ENCODE measurements around the gene CPN1.

The CPN1 gene

GRCh38 chr10:100025576-100025975 is 56.1 kb downstream of the CPN1 start:
- H3K36me3 ChIP-seq (ENCODE audit: control insufficient read depth in 4 of 4, insufficient read depth in 4 of 4, low read length in 3 of 4): no peaks in the 10 kb centered on the region
- WGBS (ENCODE audit: insufficient coverage): 95% methylated on average over 4 of the region's 5 CpGs

DNA sequence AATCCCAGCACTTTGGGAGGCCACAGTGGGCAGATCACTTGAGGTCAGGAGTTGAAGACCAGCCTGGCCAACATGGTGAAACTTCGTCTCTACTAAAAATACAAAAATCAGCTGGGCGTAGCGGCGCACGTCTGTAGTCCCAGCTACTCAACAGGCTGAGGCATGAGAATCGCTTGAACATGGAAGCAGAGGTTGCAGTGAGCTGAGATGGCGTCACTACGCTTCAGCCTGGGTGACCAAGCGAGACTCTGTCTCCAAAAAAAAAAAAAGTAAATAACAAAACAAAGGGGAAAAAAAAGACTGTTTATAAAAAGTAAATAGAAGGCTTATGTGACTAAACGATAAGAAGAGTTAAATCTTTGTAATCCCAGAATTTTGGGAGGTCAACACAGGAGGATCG is 56.9 kb downstream of the CPN1 start:
- Histone ChIP-seq H3K9me3 (ENCODE audit: control extremely low read depth in 1 of 5, control insufficient read depth in 4 of 5, insufficient read depth in 2 of 5, low read depth in 1 of 5, low read length in 4 of 5) (peaks cover 0 to 16% (median 9%) of the 10 kb centered on the region in 5 experiments), H3K4me3 (ENCODE audit: control insufficient read depth in 1 of 7, extremely low read depth in 1 of 7, insufficient read depth in 4 of 7, low read depth in 2 of 7, low read length in 6 of 7) (no peak overlapping the region), H3K27ac (ENCODE audit: insufficient read depth in 1 of 2, low read depth in 1 of 2, low read length in 2 of 2, poor library complexity in 1 of 2, severe bottlenecking in 2 of 2) (no peak overlapping the region), H3K36me3 (ENCODE audit: control insufficient read depth in 4 of 4, insufficient read depth in 4 of 4, low read length in 3 of 4) (no peaks in the 10 kb centered on the region), H3K4me1 (ENCODE audit: control extremely low read depth in 1 of 4, control insufficient read depth in 4 of 4, insufficient read depth in 4 of 4, low read length in 3 of 4) (no peaks in the 10 kb centered on the region), H3K27me3 (replicated peaks in 2 of 5; ENCODE audit: control insufficient read depth in 4 of 5, insufficient read depth in 5 of 5, low read length in 4 of 5) (no peaks in the 10 kb centered on the region)
- ChIA-PET POLR2A (no interaction called here), CTCF (interaction anchor here (1.2 to 1.5 kb wide), 3 partner anchors 14 to 179 kb away, joined by 4 to 7 read pairs (median 5); no protein-coding TSS in a partner anchor)
- DNase-seq: no peak
- 83% methylated on average over 8 of the region's 11 CpGs for WGBS (ENCODE audit: insufficient coverage)

More at GRCh38 chr10:100025576-100025975, 56.1 kb downstream of the CPN1 start:
- Histone ChIP-seq H3K4me1 (ENCODE audit: control extremely low read depth in 1 of 4, control insufficient read depth in 4 of 4, insufficient read depth in 4 of 4, low read length in 3 of 4) (no peaks in the 10 kb centered on the region), H3K9me3 (ENCODE audit: control extremely low read depth in 1 of 5, control insufficient read depth in 4 of 5, insufficient read depth in 2 of 5, low read depth in 1 of 5, low read length in 4 of 5) (peaks cover 0 to 16% (median 9%) of the 10 kb centered on the region in 5 experiments), H3K27me3 (replicated peaks in 2 of 5; ENCODE audit: control insufficient read depth in 4 of 5, insufficient read depth in 5 of 5, low read length in 4 of 5) (no peaks in the 10 kb centered on the region), H3K4me3 (ENCODE audit: control insufficient read depth in 1 of 7, extremely low read depth in 1 of 7, insufficient read depth in 4 of 7, low read depth in 2 of 7, low read length in 6 of 7) (no peak overlapping the region), H3K27ac (ENCODE audit: insufficient read depth in 1 of 2, low read depth in 1 of 2, low read length in 2 of 2, poor library complexity in 1 of 2, severe bottlenecking in 2 of 2) (no peak overlapping the region)
- DNase-seq: no peak
- CTCF ChIA-PET: interaction anchor here (1.2 to 1.5 kb wide), 2 partner anchors 20 to 180 kb away, joined by 5 to 7 read pairs; no protein-coding TSS in a partner anchor
- POLR2A ChIA-PET: no interaction called here

DNA sequence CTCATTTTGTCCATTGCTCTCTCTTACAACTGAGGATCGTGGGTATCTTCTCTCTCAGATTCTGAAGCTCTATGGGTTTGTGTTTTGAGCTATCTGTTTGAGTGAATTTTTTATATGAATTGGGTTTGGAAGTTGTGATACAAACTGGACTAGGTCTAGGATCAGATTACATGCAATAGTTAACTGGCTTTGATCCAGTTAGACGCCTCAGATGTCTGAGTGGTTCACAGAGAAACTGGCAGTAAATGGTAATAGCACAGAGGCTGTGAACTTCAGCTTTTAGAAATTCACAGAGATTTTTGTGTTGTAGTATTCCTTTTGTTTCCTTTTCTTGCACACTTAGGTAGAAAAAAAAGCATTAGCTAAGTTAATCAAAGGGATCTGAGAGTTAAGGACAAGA is 59.3 kb downstream of the CPN1 start:
- WGBS (ENCODE audit: insufficient coverage): 86% methylated on average over 1 of the region's 2 CpGs
- DNase-seq: no peak
- Histone ChIP-seq H3K36me3 (ENCODE audit: control insufficient read depth in 4 of 4, insufficient read depth in 4 of 4, low read length in 3 of 4) (no peaks in the 10 kb centered on the region), H3K4me1 (ENCODE audit: control extremely low read depth in 1 of 4, control insufficient read depth in 4 of 4, insufficient read depth in 4 of 4, low read length in 3 of 4) (no peaks in the 10 kb centered on the region), H3K4me3 (ENCODE audit: control insufficient read depth in 1 of 7, extremely low read depth in 1 of 7, insufficient read depth in 4 of 7, low read depth in 2 of 7, low read length in 6 of 7) (no peak overlapping the region), H3K9me3 (ENCODE audit: control extremely low read depth in 1 of 5, control insufficient read depth in 4 of 5, insufficient read depth in 2 of 5, low read depth in 1 of 5, low read length in 4 of 5) (peaks cover 0 to 5% (median 0%) of the 10 kb centered on the region in 5 experiments), H3K27me3 (replicated peaks in 2 of 5; ENCODE audit: control insufficient read depth in 4 of 5, insufficient read depth in 5 of 5, low read length in 4 of 5) (no peaks in the 10 kb centered on the region), H3K27ac (ENCODE audit: insufficient read depth in 1 of 2, low read depth in 1 of 2, low read length in 2 of 2, poor library complexity in 1 of 2, severe bottlenecking in 2 of 2) (no peak overlapping the region)
- POLR2A ChIA-PET: no interaction called here
- CTCF ChIA-PET: interaction anchor here (1.8 to 2.9 kb wide), 3 partner anchors 14 to 177 kb away, joined by 7 to 9 read pairs (median 7); no protein-coding TSS in a partner anchor

DNA sequence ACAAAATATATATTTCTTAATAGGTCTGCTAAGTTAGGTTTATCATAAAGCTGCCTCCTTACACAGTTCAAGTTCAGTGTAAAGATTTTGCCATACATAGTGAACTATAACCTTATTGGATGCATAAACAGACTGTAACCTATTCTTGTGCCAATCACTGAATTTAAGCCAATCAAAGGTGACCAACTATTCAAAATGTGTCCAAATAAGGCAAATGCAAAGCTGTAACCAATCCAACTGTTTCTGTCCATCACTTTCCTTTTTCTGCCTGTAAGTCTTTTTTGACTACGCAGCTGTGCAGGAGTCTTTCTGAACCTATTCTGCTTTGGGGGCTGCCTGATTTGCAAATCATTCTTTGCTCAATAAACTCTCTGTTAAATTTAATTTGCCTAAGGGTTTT is 60.3 kb downstream of the CPN1 start:
- Histone ChIP-seq H3K4me1 (ENCODE audit: control extremely low read depth in 1 of 4, control insufficient read depth in 4 of 4, insufficient read depth in 4 of 4, low read length in 3 of 4) (no peaks in the 10 kb centered on the region), H3K36me3 (ENCODE audit: control insufficient read depth in 4 of 4, insufficient read depth in 4 of 4, low read length in 3 of 4) (no peaks in the 10 kb centered on the region), H3K27me3 (replicated peaks in 2 of 5; ENCODE audit: control insufficient read depth in 4 of 5, insufficient read depth in 5 of 5, low read length in 4 of 5) (no peaks in the 10 kb centered on the region), H3K27ac (ENCODE audit: insufficient read depth in 1 of 2, low read depth in 1 of 2, low read length in 2 of 2, poor library complexity in 1 of 2, severe bottlenecking in 2 of 2) (no peak overlapping the region), H3K4me3 (ENCODE audit: control insufficient read depth in 1 of 7, extremely low read depth in 1 of 7, insufficient read depth in 4 of 7, low read depth in 2 of 7, low read length in 6 of 7) (no peak overlapping the region), H3K9me3 (ENCODE audit: control extremely low read depth in 1 of 5, control insufficient read depth in 4 of 5, insufficient read depth in 2 of 5, low read depth in 1 of 5, low read length in 4 of 5) (peaks cover 0 to under 1% (median 0%) of the 10 kb centered on the region in 5 experiments)
- ChIA-PET CTCF (interaction anchor here (1.8 to 2.9 kb wide), 3 partner anchors 13 to 176 kb away, joined by 7 to 9 read pairs (median 7); no protein-coding TSS in a partner anchor), POLR2A (no interaction called here)
- no peak for DNase-seq
- WGBS (ENCODE audit: insufficient coverage): 100% methylated on average over 1 of the region's 1 CpG

DNA sequence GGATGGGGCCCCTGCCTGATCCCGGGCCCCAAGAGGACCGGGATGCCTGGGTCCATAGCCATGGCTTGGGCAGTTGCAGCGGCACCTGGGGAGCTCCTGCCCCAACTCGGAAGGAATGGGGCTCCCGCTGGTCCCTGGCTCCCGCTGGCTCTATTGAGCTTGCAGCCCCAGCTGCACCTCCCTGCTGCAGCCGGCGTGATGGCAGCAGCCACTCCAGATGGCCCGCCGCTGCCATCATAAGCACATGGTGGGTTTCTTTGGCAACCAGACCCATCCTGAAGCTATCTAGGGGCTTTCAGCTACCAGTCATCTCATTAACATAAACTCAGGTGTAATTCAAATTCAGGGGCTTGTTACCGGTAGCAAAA is 60.8 kb downstream of the CPN1 start:
- 94% methylated on average over 9 of the region's 11 CpGs for WGBS (ENCODE audit: insufficient coverage)
- H3K4me3 ChIP-seq (ENCODE audit: control insufficient read depth in 1 of 7, extremely low read depth in 1 of 7, insufficient read depth in 4 of 7, low read depth in 2 of 7, low read length in 6 of 7): no peak overlapping the region
- no peaks in the 10 kb centered on the region for H3K27me3 ChIP-seq (replicated peaks in 2 of 5; ENCODE audit: control insufficient read depth in 4 of 5, insufficient read depth in 5 of 5, low read length in 4 of 5)
- no peak for DNase-seq
- H3K9me3 ChIP-seq (ENCODE audit: control extremely low read depth in 1 of 5, control insufficient read depth in 4 of 5, insufficient read depth in 2 of 5, low read depth in 1 of 5, low read length in 4 of 5): no peaks in the 10 kb centered on the region
- ChIA-PET CTCF (interaction anchor here (1.9 to 2.9 kb wide), 2 partner anchors 13 to 176 kb away, joined by 7 to 9 read pairs; no protein-coding TSS in a partner anchor), POLR2A (no interaction called here)
- no peaks in the 10 kb centered on the region for H3K36me3 ChIP-seq (ENCODE audit: control insufficient read depth in 4 of 4, insufficient read depth in 4 of 4, low read length in 3 of 4)
- H3K27ac ChIP-seq (ENCODE audit: insufficient read depth in 1 of 2, low read depth in 1 of 2, low read length in 2 of 2, poor library complexity in 1 of 2, severe bottlenecking in 2 of 2): no peak overlapping the region
- no peaks in the 10 kb centered on the region for H3K4me1 ChIP-seq (ENCODE audit: control extremely low read depth in 1 of 4, control insufficient read depth in 4 of 4, insufficient read depth in 4 of 4, low read length in 3 of 4)

DNA sequence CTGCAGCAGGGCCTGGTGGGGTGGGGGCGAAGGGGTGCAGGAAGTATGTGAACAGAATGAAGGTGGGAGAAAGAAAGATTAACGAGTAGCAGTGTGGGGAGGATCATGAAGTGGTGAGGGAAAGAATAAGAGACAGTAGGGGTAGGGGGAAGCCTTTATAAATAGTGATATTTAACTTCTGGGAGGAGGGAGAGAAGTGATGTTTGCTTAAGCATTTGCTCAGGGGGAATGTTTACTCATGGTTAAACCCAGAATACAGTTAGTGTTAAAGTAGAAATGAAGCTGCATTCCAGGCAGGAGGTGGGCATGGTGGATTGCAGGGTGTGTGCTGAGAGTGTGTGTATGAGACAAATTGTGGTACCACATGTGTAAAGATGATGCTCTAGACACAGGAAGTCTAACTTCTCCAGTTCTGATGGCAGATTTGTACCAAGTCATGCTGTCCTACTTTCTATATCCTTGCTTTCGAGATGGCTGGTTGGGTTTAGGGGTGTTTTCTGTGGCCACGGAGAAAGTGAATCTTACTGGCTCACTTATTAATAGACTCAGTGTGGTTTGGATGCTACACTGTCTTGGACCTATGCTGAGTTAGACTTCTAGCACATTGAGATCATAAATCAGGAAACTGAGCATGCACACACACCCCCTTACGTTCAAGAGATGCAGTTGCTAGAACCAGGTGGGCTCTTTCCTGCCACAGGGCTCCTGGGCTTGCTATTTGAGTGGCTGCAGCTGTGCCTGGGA is 61.4 kb downstream of the CPN1 start:
- ChIA-PET CTCF (no interaction called here), POLR2A (no interaction called here)
- 62% methylated on average over 4 of the region's 5 CpGs for WGBS (ENCODE audit: insufficient coverage)
- DNase-seq: peak in 1 of 3 donors; percentile 35
- no peaks in the 10 kb centered on the region for H3K9me3 ChIP-seq (ENCODE audit: control extremely low read depth in 1 of 5, control insufficient read depth in 4 of 5, insufficient read depth in 2 of 5, low read depth in 1 of 5, low read length in 4 of 5)
- H3K27me3 ChIP-seq (replicated peaks in 2 of 5; ENCODE audit: control insufficient read depth in 4 of 5, insufficient read depth in 5 of 5, low read length in 4 of 5): no peaks in the 10 kb centered on the region
- no peaks in the 10 kb centered on the region for H3K36me3 ChIP-seq (ENCODE audit: control insufficient read depth in 4 of 4, insufficient read depth in 4 of 4, low read length in 3 of 4)
- no peak overlapping the region for H3K4me3 ChIP-seq (ENCODE audit: control insufficient read depth in 1 of 7, extremely low read depth in 1 of 7, insufficient read depth in 4 of 7, low read depth in 2 of 7, low read length in 6 of 7)
- H3K27ac ChIP-seq (ENCODE audit: insufficient read depth in 1 of 2, low read depth in 1 of 2, low read length in 2 of 2, poor library complexity in 1 of 2, severe bottlenecking in 2 of 2): no peak overlapping the region
- H3K4me1 ChIP-seq (ENCODE audit: control extremely low read depth in 1 of 4, control insufficient read depth in 4 of 4, insufficient read depth in 4 of 4, low read length in 3 of 4): no peaks in the 10 kb centered on the region

- H3K9me3 ChIP-seq (ENCODE audit: control extremely low read depth in 1 of 5, control insufficient read depth in 4 of 5, insufficient read depth in 2 of 5, low read depth in 1 of 5, low read length in 4 of 5): no peaks in the 10 kb centered on the region
- H3K4me3 ChIP-seq (ENCODE audit: control insufficient read depth in 1 of 7, extremely low read depth in 1 of 7, insufficient read depth in 4 of 7, low read depth in 2 of 7, low read length in 6 of 7): no peak overlapping the region
- CTCF ChIA-PET: interaction anchor here (2.3 kb wide), 1 partner anchor 14 kb away, joined by 5 read pairs; no protein-coding TSS in a partner anchor
- WGBS (ENCODE audit: insufficient coverage): 93% methylated on average over 2 of the region's 3 CpGs
- H3K27ac ChIP-seq (ENCODE audit: insufficient read depth in 1 of 2, low read depth in 1 of 2, low read length in 2 of 2, poor library complexity in 1 of 2, severe bottlenecking in 2 of 2): no peak overlapping the region
- no peaks in the 10 kb centered on the region for H3K27me3 ChIP-seq (replicated peaks in 2 of 5; ENCODE audit: control insufficient read depth in 4 of 5, insufficient read depth in 5 of 5, low read length in 4 of 5)
- POLR2A ChIA-PET: no interaction called here
- no peaks in the 10 kb centered on the region for H3K36me3 ChIP-seq (ENCODE audit: control insufficient read depth in 4 of 4, insufficient read depth in 4 of 4, low read length in 3 of 4)
- H3K4me1 ChIP-seq (ENCODE audit: control extremely low read depth in 1 of 4, control insufficient read depth in 4 of 4, insufficient read depth in 4 of 4, low read length in 3 of 4): no peaks in the 10 kb centered on the region
- DNase-seq: no peak
These were observed 61.9 kb downstream of the CPN1 start for GRCh38 chr10:100019787-100020141.
